ENCODE results near the gene FOSL1.

GRCh38 chr11:65860278-65861164 lies 39.7 kb downstream of the FOSL1 start, which contains the start of gene MUS81:
- TF ChIP-seq CTCF (IDR thresholded peaks at IDR 0.05), result peak; percentile 96
- no peak for TF ChIP-seq EZH2 (IDR thresholded peaks at IDR 0.05; ENCODE audit: borderline replicate concordance, insufficient read depth, low read depth, low read length, poor library complexity, severe bottlenecking)
